Neural cell (in vitro differentiated cells): Measurements from ENCODE around the gene ITPRIP. TPM values are rescaled to one million over a fixed set of nuclear protein-coding genes. Genes with fewer than 3 reads are reported as not detected.
A peak's percentile ranks its signal among the peaks of the same experiment; 100 is the strongest.

Source experiments
- H2AFZ ChIP-seq: fragments of 200-600, 300-800 bp; sonication (generic), shearing (Covaris generic); 2 replicates; pipeline ENCODE4 v1.6.0; 2014; ENCODE audit warnings: low read depth, mild to moderate bottlenecking, antibody characterized with exemption, low read length, moderate library complexity
- H3F3A ChIP-seq: fragments of 200-600 bp; shearing (Covaris generic); 2 replicates; pipeline ENCODE4 v1.6.1; 2016; ENCODE audit warnings: mild to moderate bottlenecking, moderate library complexity, mixed read lengths, antibody characterized with exemption, low read length; ENCODE audit not compliant: insufficient read depth, poor library complexity, severe bottlenecking
- H3K27ac ChIP-seq: fragments of 200-600, 300-800 bp; sonication (generic), shearing (Covaris generic); 2 replicates; pipeline ENCODE4 v1.5.1; 2014; ENCODE audit warnings: mild to moderate bottlenecking, low read length, moderate library complexity
- H3K27me3 ChIP-seq: fragments of 300-800, 200-600 bp; sonication (generic), shearing (Covaris generic); 2 replicates; pipeline ENCODE4 v1.6.0; 2014; ENCODE audit warnings: mild to moderate bottlenecking, low read depth, low read length, moderate library complexity; ENCODE audit not compliant: insufficient read depth
- H3K36me3 ChIP-seq: fragments of 300-800, 200-600 bp; sonication (generic), shearing (Covaris generic); 2 replicates; pipeline ENCODE4 v1.5.1; 2014; ENCODE audit warnings: mild to moderate bottlenecking, antibody characterized with exemption, low read length, moderate library complexity; ENCODE audit not compliant: insufficient read depth
- H3K4me2 ChIP-seq: fragments of 300-800, 200-600 bp; sonication (generic), shearing (Covaris generic); 2 replicates; pipeline ENCODE4 v1.6.0; 2014; ENCODE audit warnings: mild to moderate bottlenecking, low read length
- H3K4me3 ChIP-seq: fragments of 300-800, 200-600 bp; sonication (generic), shearing (Covaris generic); 2 replicates; pipeline ENCODE4 v1.5.1; 2014; ENCODE audit warnings: mild to moderate bottlenecking, low read length, moderate library complexity
- H3K79me2 ChIP-seq: fragments of 200-600 bp; shearing (Covaris generic); replicated peaks from 2 replicates; pipeline ENCODE4 v1.6.0; 2014; ENCODE audit warnings: mild to moderate bottlenecking, low read length, moderate library complexity; ENCODE audit not compliant: insufficient read depth
- H3K9ac ChIP-seq: fragments of 300-800, 200-600 bp; sonication (generic), shearing (Covaris generic); 2 replicates; pipeline ENCODE4 v1.6.1; 2016; ENCODE audit warnings: mild to moderate bottlenecking, low read length, mixed read lengths
- H3K9me2 ChIP-seq: fragments of 200-600 bp; shearing (Covaris generic); 2 replicates; pipeline ENCODE4 v1.6.1; 2016; ENCODE audit warnings: mild to moderate bottlenecking, low read length, mixed read lengths; ENCODE audit not compliant: insufficient read depth
- H3K9me3 ChIP-seq: fragments of 200-600, 300-800 bp; sonication (generic), shearing (Covaris generic); 2 replicates; pipeline ENCODE4 v1.6.1; 2016; ENCODE audit warnings: mild to moderate bottlenecking, mixed run types, low read length, moderate library complexity, mixed read lengths
- H4K20me1 ChIP-seq: fragments of 200-600 bp; shearing (Covaris generic); 2 replicates; pipeline ENCODE4 v1.6.1; 2016; ENCODE audit warnings: mild to moderate bottlenecking, mixed run types; ENCODE audit not compliant: insufficient read depth
- EP300 ChIP-seq: fragments of 450-650 bp; conservative IDR thresholded peaks from 2 replicates; pipeline ENCODE4 v1.6.1; 2014; ENCODE audit warnings: antibody characterized with exemption, mild to moderate bottlenecking, moderate library complexity; ENCODE audit not compliant: poor library complexity, severe bottlenecking
- EZH2 ChIP-seq: fragments of 200-600, 300-800 bp; shearing (Covaris generic), sonication (generic); IDR thresholded peaks from 2 replicates; pipeline ENCODE4 v1.6.1; 2014; ENCODE audit warnings: antibody characterized with exemption, low read length, borderline replicate concordance, mild to moderate bottlenecking; ENCODE audit not compliant: insufficient read depth, poor library complexity, severe bottlenecking
- MXI1 ChIP-seq: fragments of 450-650 bp; conservative IDR thresholded peaks from 2 replicates; pipeline ENCODE4 v1.6.1; 2014; ENCODE audit warnings: antibody characterized with exemption, mild to moderate bottlenecking; ENCODE audit not compliant: poor library complexity, severe bottlenecking
- POLR2AphosphoS5 ChIP-seq: IDR thresholded peaks from 2 replicates; pipeline ENCODE4 v1.6.1; 2012
- RAD21 ChIP-seq: fragments of 450-650 bp; conservative IDR thresholded peaks from 2 replicates; pipeline ENCODE4 v1.6.1; 2014; ENCODE audit warnings: antibody characterized with exemption, mild to moderate bottlenecking, moderate library complexity
- SMC3 ChIP-seq: fragments of 450-650 bp; conservative IDR thresholded peaks from 2 replicates; pipeline ENCODE4 v1.6.1; 2014; ENCODE audit warnings: antibody characterized with exemption, mild to moderate bottlenecking, moderate library complexity; ENCODE audit not compliant: poor library complexity
- TAF1 ChIP-seq: IDR thresholded peaks from 2 replicates; pipeline ENCODE4 v1.6.1; 2012; ENCODE audit warnings: low read depth
- polyA plus RNA-seq: library from polyadenylated mRNA; depleted of rRNA; stranded (reverse); fragments of >200 nt; gene quantifications from 2 replicates; pipeline ENCODE4 v1.2.3, GENCODE V29; 2014
- TF ChIP-seq, protein P1 (sequence below): fragments of 450-650 bp; IDR thresholded peaks from 2 replicates; pipeline ENCODE4 v1.5.1; 2014; ENCODE audit warnings: antibody characterized with exemption, mild to moderate bottlenecking, moderate library complexity; ENCODE audit not compliant: poor library complexity, severe bottlenecking
- TF ChIP-seq, protein P2 (sequence below): IDR thresholded peaks from 2 replicates; pipeline ENCODE4 v1.6.1; 2012; ENCODE audit warnings: borderline replicate concordance

The ITPRIP gene
- polyA plus RNA-seq, 1 donor from 2014 or later = 1.5 TPM

DNA sequence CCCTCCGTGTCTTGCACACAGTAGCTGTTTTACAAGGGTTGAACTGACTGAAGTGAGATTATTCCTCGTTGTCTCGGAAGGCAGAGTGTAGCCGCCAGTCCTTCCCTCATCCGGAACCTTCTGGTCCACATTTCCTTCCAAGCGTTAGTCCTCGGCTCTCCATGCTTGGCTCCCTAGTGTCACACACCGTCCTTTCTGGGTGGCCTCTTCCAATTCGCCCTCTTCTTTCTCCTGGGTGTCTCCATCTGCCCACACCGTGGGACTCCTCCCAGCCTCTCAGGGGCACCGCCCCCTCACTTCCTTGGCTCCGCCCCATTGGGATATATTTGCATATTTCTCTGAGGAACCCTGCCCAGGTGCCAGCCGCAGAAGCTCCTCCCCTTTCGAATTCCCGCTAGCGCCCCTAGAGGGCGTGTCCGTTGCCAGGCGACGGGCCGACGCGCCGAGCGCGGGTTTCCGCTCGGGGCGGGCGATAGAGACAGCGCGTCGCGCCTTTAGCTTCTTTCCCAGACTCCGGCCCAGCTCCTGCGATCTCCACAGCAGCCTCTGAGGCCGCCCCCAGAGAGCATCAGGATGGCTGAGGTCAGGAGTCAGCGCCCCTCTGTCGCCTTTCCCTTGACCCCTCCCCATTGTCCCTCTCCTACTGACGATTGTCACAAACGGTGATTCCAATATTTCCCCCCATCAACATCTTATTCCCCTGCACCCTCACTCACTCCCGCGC, 15.2 kb upstream of the ITPRIP start, which contains the start of gene CFAP58:
TSS of gene CFAP58 (plus strand) at position 509 of the 724 bp plus-strand sequence. CDS start at position 574, 65 bp downstream.
- Histone ChIP-seq H3K27ac (no peak within 1 kb of the TSS), H3K36me3 (no peaks in the 10 kb centered on the region), H3K9me2 (no peaks in the 10 kb centered on the region), H3K27me3 (peaks cover 8% of the 10 kb centered on the region), H4K20me1 (no peaks in the 10 kb centered on the region), H3K79me2 (no peaks in the 10 kb centered on the region), H3F3A (no peaks in the 10 kb centered on the region), H3K9ac (no peak within 1 kb of the TSS), H3K4me2 (no peak within 1 kb of the TSS), H2AFZ (no peak within 1 kb of the TSS), H3K4me3 (peak within 1 kb of the TSS; percentile 54), H3K9me3 (no peaks in the 10 kb centered on the region)
- TF ChIP-seq, protein P1, sequence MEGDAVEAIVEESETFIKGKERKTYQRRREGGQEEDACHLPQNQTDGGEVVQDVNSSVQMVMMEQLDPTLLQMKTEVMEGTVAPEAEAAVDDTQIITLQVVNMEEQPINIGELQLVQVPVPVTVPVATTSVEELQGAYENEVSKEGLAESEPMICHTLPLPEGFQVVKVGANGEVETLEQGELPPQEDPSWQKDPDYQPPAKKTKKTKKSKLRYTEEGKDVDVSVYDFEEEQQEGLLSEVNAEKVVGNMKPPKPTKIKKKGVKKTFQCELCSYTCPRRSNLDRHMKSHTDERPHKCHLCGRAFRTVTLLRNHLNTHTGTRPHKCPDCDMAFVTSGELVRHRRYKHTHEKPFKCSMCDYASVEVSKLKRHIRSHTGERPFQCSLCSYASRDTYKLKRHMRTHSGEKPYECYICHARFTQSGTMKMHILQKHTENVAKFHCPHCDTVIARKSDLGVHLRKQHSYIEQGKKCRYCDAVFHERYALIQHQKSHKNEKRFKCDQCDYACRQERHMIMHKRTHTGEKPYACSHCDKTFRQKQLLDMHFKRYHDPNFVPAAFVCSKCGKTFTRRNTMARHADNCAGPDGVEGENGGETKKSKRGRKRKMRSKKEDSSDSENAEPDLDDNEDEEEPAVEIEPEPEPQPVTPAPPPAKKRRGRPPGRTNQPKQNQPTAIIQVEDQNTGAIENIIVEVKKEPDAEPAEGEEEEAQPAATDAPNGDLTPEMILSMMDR = peak; percentile 73
- TF ChIP-seq, protein P2, sequence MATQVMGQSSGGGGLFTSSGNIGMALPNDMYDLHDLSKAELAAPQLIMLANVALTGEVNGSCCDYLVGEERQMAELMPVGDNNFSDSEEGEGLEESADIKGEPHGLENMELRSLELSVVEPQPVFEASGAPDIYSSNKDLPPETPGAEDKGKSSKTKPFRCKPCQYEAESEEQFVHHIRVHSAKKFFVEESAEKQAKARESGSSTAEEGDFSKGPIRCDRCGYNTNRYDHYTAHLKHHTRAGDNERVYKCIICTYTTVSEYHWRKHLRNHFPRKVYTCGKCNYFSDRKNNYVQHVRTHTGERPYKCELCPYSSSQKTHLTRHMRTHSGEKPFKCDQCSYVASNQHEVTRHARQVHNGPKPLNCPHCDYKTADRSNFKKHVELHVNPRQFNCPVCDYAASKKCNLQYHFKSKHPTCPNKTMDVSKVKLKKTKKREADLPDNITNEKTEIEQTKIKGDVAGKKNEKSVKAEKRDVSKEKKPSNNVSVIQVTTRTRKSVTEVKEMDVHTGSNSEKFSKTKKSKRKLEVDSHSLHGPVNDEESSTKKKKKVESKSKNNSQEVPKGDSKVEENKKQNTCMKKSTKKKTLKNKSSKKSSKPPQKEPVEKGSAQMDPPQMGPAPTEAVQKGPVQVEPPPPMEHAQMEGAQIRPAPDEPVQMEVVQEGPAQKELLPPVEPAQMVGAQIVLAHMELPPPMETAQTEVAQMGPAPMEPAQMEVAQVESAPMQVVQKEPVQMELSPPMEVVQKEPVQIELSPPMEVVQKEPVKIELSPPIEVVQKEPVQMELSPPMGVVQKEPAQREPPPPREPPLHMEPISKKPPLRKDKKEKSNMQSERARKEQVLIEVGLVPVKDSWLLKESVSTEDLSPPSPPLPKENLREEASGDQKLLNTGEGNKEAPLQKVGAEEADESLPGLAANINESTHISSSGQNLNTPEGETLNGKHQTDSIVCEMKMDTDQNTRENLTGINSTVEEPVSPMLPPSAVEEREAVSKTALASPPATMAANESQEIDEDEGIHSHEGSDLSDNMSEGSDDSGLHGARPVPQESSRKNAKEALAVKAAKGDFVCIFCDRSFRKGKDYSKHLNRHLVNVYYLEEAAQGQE = no peak
- TF ChIP-seq MXI1 (peak; percentile 33), EZH2 (no peak)

DNA sequence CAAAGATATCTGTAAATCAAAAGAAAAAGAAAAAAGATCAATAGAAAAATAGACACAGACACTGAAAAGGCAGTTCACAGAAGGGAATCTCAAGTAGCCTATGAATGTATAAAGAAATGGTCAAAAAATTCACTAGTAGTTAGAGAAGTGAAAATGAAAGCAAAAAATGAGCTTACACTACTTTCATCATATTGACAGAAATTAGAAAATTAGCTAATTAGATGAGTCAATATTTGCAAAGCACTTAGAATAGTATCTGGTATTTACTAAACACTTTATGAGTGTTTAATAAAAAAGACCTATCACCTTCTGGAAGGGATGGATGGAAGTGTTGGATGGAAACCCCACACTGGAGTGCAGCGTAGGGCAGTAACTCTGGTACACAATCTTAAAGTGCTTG, 13.7 kb upstream of the ITPRIP start:
- Histone ChIP-seq H3K9me3 (no peaks in the 10 kb centered on the region), H3K4me2 (no peak overlapping the region), H3K4me3 (no peak overlapping the region), H3K36me3 (no peaks in the 10 kb centered on the region), H2AFZ (no peak overlapping the region), H3K9ac (no peak overlapping the region), H3K27me3 (peaks cover 8% of the 10 kb centered on the region), H3K79me2 (no peaks in the 10 kb centered on the region), H3F3A (no peaks in the 10 kb centered on the region), H4K20me1 (no peaks in the 10 kb centered on the region), H3K9me2 (no peaks in the 10 kb centered on the region), H3K27ac (no peak overlapping the region)
- no peak for TF ChIP-seq MXI1
- TF ChIP-seq TAF1 = no peak
- no peak for TF ChIP-seq SMC3
- TF ChIP-seq RAD21 = no peak
- TF ChIP-seq EP300 = no peak
- no peak for TF ChIP-seq EZH2
- no peak for TF ChIP-seq POLR2AphosphoS5
- TF ChIP-seq, protein P2 = no peak
- TF ChIP-seq, protein P1 = no peak
